Measurements from ENCODE around the gene RGS21.

DNA sequence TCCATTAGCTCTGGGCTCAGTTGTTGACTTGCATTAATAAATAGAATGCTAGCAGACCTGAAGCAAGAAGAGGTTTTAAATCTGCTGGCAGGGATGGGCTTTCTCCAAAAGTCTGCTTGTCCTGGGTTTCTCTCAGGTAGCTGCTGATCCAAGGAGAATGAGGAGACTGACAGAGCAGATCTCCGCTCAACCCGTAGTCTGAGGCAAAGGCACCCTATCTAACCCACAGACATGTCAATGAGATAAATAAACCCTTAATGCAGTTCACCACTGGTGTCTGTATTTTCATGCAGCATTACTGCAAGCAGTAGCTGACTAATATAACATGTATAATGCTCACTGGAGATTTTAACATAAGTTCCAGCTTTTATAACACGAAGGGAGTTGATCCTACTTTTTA, 44.1 kb upstream of the RGS21 start:
- no peak for TF ChIP-seq POLR2A (IDR thresholded peaks at IDR 0.05)
- TF ChIP-seq, protein P1, sequence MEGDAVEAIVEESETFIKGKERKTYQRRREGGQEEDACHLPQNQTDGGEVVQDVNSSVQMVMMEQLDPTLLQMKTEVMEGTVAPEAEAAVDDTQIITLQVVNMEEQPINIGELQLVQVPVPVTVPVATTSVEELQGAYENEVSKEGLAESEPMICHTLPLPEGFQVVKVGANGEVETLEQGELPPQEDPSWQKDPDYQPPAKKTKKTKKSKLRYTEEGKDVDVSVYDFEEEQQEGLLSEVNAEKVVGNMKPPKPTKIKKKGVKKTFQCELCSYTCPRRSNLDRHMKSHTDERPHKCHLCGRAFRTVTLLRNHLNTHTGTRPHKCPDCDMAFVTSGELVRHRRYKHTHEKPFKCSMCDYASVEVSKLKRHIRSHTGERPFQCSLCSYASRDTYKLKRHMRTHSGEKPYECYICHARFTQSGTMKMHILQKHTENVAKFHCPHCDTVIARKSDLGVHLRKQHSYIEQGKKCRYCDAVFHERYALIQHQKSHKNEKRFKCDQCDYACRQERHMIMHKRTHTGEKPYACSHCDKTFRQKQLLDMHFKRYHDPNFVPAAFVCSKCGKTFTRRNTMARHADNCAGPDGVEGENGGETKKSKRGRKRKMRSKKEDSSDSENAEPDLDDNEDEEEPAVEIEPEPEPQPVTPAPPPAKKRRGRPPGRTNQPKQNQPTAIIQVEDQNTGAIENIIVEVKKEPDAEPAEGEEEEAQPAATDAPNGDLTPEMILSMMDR (IDR thresholded peaks at IDR 0.05): no peak

All from ovary (tissue), 3 donors.